Stimulated activated naive B cell treated with anti-CD40 and anti-IgM and Interleukin-4, amounts not matched to agents 10 μg/mL and 1 μg/mL and 100 μg/mL, for 72 hours (primary cell): ENCODE measurements around the gene HDAC9.
"Not testable (repeated sequence)": the region's sequence is repeated elsewhere in the genome, so short reads cannot be mapped to it uniquely, and the experiment has no call there.

Experiments
- ATAC-seq, 2 donors: fragments of 150-1000 bp; cut with Tn5 transposase; replicated peaks; 2 replicates each; pipeline ENCODE4 v1.10.0; 2021; ENCODE audit warnings: moderate library complexity in 1 of 2
- DNase-seq: peaks from one replicate; pipeline ENCODE4 v3.0.0; 2021
- H3K27ac Mint-ChIP-seq: one replicate; pipeline ENCODE4 v1.8.0; 2022; ENCODE audit warnings: mild to moderate bottlenecking, mixed read lengths
- H3K27me3 Mint-ChIP-seq, 2 donors: one replicate each; pipeline ENCODE4 v1.8.0; 2022; ENCODE audit warnings: mixed read lengths in 2 of 2
- H3K36me3 Mint-ChIP-seq, 2 donors: one replicate each; pipeline ENCODE4 v1.8.0; 2022; ENCODE audit warnings: mixed read lengths in 2 of 2, mild to moderate bottlenecking in 1 of 2
- H3K4me1 Mint-ChIP-seq, 2 donors: one replicate each; pipeline ENCODE4 v1.8.0; 2022; ENCODE audit warnings: mixed read lengths in 2 of 2, mild to moderate bottlenecking in 1 of 2
- H3K4me3 Mint-ChIP-seq, 2 donors: one replicate each; pipeline ENCODE4 v1.8.0; 2022; ENCODE audit warnings: mild to moderate bottlenecking in 2 of 2, mixed read lengths in 2 of 2, moderate library complexity in 1 of 2
- H3K9me3 Mint-ChIP-seq, 2 donors: one replicate each; pipeline ENCODE4 v1.8.0; 2022; ENCODE audit warnings: mixed read lengths in 2 of 2, mild to moderate bottlenecking in 1 of 2

HDAC9 gene

GRCh38 chr7:18990700-18991099 is 495.2 kb downstream of the HDAC9 start:
- ATAC-seq, H3K27ac Mint-ChIP-seq, H3K4me3 Mint-ChIP-seq, H3K36me3 Mint-ChIP-seq, H3K27me3 Mint-ChIP-seq, H3K9me3 Mint-ChIP-seq, DNase-seq, H3K4me1 Mint-ChIP-seq: not testable (repeated sequence)

GRCh38 chr7:18993933-18994668 is 498.6 kb downstream of the HDAC9 start:
- H3K4me3 Mint-ChIP-seq: no peak overlapping the region
- no peak for DNase-seq

GRCh38 chr7:18995270-18995671 is 499.7 kb downstream of the HDAC9 start:
- Mint-ChIP-seq H3K9me3 (no peaks in the 10 kb centered on the region), H3K4me3 (no peak overlapping the region), H3K4me1 (no peaks in the 10 kb centered on the region), H3K27ac (no peak overlapping the region), H3K27me3 (no peaks in the 10 kb centered on the region), H3K36me3 (peaks cover 2 to 11% of the 10 kb centered on the region in 2 donors)
- DNase-seq: no peak
- no peak for ATAC-seq

More at GRCh38 chr7:18993933-18994668, 498.6 kb downstream of the HDAC9 start:
- Mint-ChIP-seq H3K27ac (no peak overlapping the region), H3K4me1 (no peaks in the 10 kb centered on the region), H3K27me3 (no peaks in the 10 kb centered on the region), H3K9me3 (no peaks in the 10 kb centered on the region), H3K36me3 (peaks cover 2 to 11% of the 10 kb centered on the region in 2 donors)
- no peak for ATAC-seq

DNA sequence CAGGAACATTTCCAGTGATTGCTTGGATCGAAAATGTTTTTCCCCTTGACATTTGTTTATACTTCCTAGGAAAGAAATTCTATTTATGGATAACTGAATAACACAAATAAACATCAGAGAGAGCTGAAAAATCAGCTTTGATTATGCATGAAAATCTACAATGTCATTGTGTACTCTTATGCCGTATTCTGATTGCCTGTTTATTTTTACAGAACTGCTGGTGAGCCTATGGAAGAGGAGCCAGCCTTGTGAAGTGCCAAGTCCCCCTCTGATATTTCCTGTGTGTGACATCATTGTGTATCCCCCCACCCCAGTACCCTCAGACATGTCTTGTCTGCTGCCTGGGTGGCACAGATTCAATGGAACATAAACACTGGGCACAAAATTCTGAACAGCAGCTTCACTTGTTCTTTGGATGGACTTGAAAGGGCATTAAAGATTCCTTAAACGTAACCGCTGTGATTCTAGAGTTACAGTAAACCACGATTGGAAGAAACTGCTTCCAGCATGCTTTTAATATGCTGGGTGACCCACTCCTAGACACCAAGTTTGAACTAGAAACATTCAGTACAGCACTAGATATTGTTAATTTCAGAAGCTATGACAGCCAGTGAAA is 500.4 kb downstream of the HDAC9 start:
- DNase-seq: no peak
- Mint-ChIP-seq H3K27ac (no peak overlapping the region), H3K4me1 (no peaks in the 10 kb centered on the region), H3K27me3 (no peaks in the 10 kb centered on the region), H3K36me3 (peaks cover 2 to 10% of the 10 kb centered on the region in 2 donors), H3K9me3 (no peaks in the 10 kb centered on the region), H3K4me3 (no peak overlapping the region)
- no peak for ATAC-seq

DNA sequence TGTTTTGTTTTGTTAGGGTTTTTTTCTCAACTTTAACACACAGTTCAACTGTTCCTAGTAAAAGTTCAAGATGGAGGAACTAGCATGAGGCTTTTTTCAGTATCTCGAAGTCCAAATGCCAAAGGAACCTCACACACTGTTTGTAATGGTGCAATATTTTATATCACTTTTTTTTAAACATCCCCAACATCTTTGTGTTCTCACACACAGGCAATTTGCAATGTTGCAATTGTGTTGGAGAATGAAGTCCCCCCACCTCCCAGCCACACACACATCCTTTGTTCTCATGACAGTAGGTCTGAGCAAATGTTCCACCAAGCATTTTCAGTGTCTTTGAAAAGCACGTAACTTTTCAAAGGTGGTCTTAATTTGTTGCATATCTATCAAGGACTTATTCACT is 501.0 kb downstream of the HDAC9 start:
- no peak for ATAC-seq
- H3K27ac Mint-ChIP-seq: no peak overlapping the region
- H3K36me3 Mint-ChIP-seq: peaks cover 2 to 8% of the 10 kb centered on the region in 2 donors

GRCh38 chr7:18997477-18998150 is 502.1 kb downstream of the HDAC9 start:
- Mint-ChIP-seq H3K27me3 (no peaks in the 10 kb centered on the region), H3K4me3 (no peak overlapping the region), H3K9me3 (no peaks in the 10 kb centered on the region), H3K4me1 (no peaks in the 10 kb centered on the region), H3K36me3 (peaks cover 2 to 8% of the 10 kb centered on the region in 2 donors), H3K27ac (no peak overlapping the region)
- ATAC-seq (no peak), DNase-seq (no peak)

More for the DNA sequence above, 501.0 kb downstream of the HDAC9 start:
- H3K4me1 Mint-ChIP-seq: no peaks in the 10 kb centered on the region
- H3K9me3 Mint-ChIP-seq: no peaks in the 10 kb centered on the region
- no peak for DNase-seq
- H3K4me3 Mint-ChIP-seq: no peak overlapping the region
- no peaks in the 10 kb centered on the region for H3K27me3 Mint-ChIP-seq

GRCh38 chr7:19000410-19000809 is 504.9 kb downstream of the HDAC9 start:
- no peak overlapping the region for H3K4me3 Mint-ChIP-seq
- ATAC-seq: no peak

GRCh38 chr7:19001854-19002253 is 506.3 kb downstream of the HDAC9 start:
- no peak overlapping the region for H3K4me3 Mint-ChIP-seq
- H3K27me3 Mint-ChIP-seq: no peaks in the 10 kb centered on the region
- ATAC-seq: no peak
- H3K4me1 Mint-ChIP-seq: no peaks in the 10 kb centered on the region
- no peaks in the 10 kb centered on the region for H3K9me3 Mint-ChIP-seq
- H3K27ac Mint-ChIP-seq: no peak overlapping the region
- DNase-seq: no peak
- H3K36me3 Mint-ChIP-seq: peaks cover under 1 to 2% of the 10 kb centered on the region in 2 donors

More at GRCh38 chr7:19000410-19000809, 504.9 kb downstream of the HDAC9 start:
- H3K9me3 Mint-ChIP-seq: no peaks in the 10 kb centered on the region
- H3K27me3 Mint-ChIP-seq: no peaks in the 10 kb centered on the region
- peaks cover 2 to 8% of the 10 kb centered on the region in 2 donors for H3K36me3 Mint-ChIP-seq
- no peak for DNase-seq
- no peak overlapping the region for H3K27ac Mint-ChIP-seq
- H3K4me1 Mint-ChIP-seq: no peaks in the 10 kb centered on the region

DNA sequence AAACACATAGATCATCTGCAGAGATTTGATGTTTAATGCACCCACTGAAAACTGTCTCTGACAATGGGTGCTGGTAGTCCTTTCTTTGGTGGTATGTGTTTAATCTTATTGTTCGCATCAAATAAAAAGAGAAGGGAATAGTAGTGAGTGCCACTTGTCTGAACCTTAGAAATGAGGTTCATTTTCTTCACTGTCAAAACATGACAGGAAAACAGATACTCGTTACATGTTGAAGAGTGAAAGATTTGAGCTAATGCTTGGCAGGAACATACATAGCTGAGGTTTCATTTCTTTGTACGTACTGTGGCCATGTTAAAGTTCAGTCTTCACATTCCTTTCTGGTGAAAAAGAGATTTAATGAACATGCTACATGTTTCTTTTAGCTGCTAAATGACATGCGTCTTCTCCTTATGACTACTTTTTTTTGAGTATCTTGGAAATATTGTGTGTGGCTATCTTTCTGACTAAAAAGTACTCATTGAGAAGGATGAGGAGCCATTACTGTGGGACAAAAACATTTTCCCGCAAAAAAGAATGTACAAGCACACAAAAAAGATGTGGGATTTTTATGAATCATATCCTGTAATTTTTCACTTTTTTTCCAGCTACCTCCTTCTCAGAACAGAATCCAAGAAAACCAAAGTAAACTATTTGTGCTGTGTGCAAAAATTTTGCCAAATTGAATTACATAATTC is 513.8 kb downstream of the HDAC9 start:
- peaks cover 0 to 10% of the 10 kb centered on the region in 2 donors for H3K27me3 Mint-ChIP-seq
- ATAC-seq: no peak
- no peaks in the 10 kb centered on the region for H3K36me3 Mint-ChIP-seq
- H3K27ac Mint-ChIP-seq: no peak overlapping the region
- DNase-seq: no peak
- no peak overlapping the region for H3K4me3 Mint-ChIP-seq
- no peaks in the 10 kb centered on the region for H3K9me3 Mint-ChIP-seq
- H3K4me1 Mint-ChIP-seq: no peaks in the 10 kb centered on the region

- peaks cover 0 to 2% of the 10 kb centered on the region in 2 donors for H3K9me3 Mint-ChIP-seq
- H3K36me3 Mint-ChIP-seq: no peaks in the 10 kb centered on the region
- H3K4me3 Mint-ChIP-seq: no peak overlapping the region
- DNase-seq (no peak), ATAC-seq (no peak)
- no peak overlapping the region for H3K27ac Mint-ChIP-seq
- no peaks in the 10 kb centered on the region for H3K4me1 Mint-ChIP-seq
- peaks cover 0 to 10% of the 10 kb centered on the region in 2 donors for H3K27me3 Mint-ChIP-seq
Measured at GRCh38 chr7:19009936-19010280, 514.4 kb downstream of the HDAC9 start.

- Mint-ChIP-seq H3K27me3 (peaks cover 0 to 17% of the 10 kb centered on the region in 2 donors), H3K9me3 (peaks cover 4 to 8% of the 10 kb centered on the region in 2 donors), H3K4me1 (no peaks in the 10 kb centered on the region), H3K4me3 (no peak overlapping the region), H3K36me3 (no peaks in the 10 kb centered on the region), H3K27ac (no peak overlapping the region)
- no peak for ATAC-seq
- no peak for DNase-seq
Measured at GRCh38 chr7:19011212-19011611, 515.7 kb downstream of the HDAC9 start.

GRCh38 chr7:19015098-19015497 is 519.5 kb downstream of the HDAC9 start:
- Mint-ChIP-seq H3K9me3 (peaks cover 9 to 19% of the 10 kb centered on the region in 2 donors), H3K27me3 (peaks cover 9 to 29% of the 10 kb centered on the region in 2 donors), H3K4me3 (no peak overlapping the region), H3K27ac (no peak overlapping the region), H3K4me1 (no peaks in the 10 kb centered on the region), H3K36me3 (no peaks in the 10 kb centered on the region)
- no peak for ATAC-seq
- no peak for DNase-seq

DNA sequence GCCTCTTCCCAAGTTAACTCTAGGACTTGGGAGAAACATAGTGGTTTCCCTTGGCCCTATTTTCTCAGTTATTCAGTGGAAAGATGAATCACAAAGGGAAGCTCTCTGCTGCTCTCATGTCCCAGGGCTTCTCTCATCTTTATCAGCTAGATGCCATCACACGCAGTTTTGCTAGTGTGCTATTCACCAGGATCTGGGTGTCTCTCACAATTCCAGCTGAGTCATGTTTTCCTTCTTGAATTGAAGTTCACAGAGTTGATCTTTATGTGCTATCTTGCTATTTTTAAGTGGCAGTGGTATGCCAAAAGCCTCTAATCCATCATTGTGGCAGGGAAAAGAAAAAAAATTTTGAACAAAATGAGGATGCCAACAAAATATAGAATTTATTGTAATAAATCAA is 520.6 kb downstream of the HDAC9 start:
- Mint-ChIP-seq H3K36me3 (no peaks in the 10 kb centered on the region), H3K4me1 (no peaks in the 10 kb centered on the region), H3K27me3 (peaks cover 9 to 29% of the 10 kb centered on the region in 2 donors), H3K27ac (no peak overlapping the region), H3K4me3 (no peak overlapping the region), H3K9me3 (peaks cover 9 to 19% of the 10 kb centered on the region in 2 donors)
- DNase-seq (no peak), ATAC-seq (no peak)

DNA sequence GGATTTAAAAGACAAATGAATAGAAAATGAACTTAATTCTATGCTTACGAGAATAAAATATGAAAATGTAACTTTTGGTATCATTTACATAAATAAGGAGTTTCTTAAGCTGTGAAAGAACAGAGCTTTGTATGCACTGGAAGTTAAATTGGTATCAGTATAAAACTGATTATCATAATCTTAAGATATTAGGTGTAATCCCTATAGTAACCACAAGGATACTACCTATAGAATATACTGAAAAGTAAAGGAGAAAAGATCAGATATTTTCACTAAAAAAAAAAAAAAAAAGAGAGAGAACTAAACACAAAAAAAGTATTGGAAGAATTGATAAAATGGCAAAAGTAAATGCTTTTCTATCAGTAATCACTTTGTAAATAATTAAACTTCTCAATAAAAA is 521.8 kb downstream of the HDAC9 start:
- Mint-ChIP-seq H3K9me3 (peaks cover 9 to 19% of the 10 kb centered on the region in 2 donors), H3K27ac (no peak overlapping the region), H3K4me1 (no peaks in the 10 kb centered on the region), H3K36me3 (no peaks in the 10 kb centered on the region), H3K27me3 (peaks cover 9 to 29% of the 10 kb centered on the region in 2 donors), H3K4me3 (no peak overlapping the region)
- ATAC-seq (no peak), DNase-seq (no peak)
